Fibroblast of villous mesenchyme (primary cell): ENCODE results near the gene CDH4. TPM values are rescaled to one million over a fixed set of nuclear protein-coding genes. Genes with fewer than 3 reads are reported as not detected.

Source experiments
- DNase-seq: peaks from one replicate; pipeline ENCODE4 v3.0.0-alpha.2; 2010; ENCODE audit warnings: low read depth
- H3K4me3 ChIP-seq: 2 replicates; pipeline ENCODE4 v1.5.1; 2011; ENCODE audit warnings: low read depth, mild to moderate bottlenecking, low read length
- total RNA-seq: library from RNA; depleted of rRNA; stranded (reverse); fragments of >200 nt; gene quantifications from 2 replicates; pipeline ENCODE4 v1.2.3, GENCODE V29; 2012
- TF ChIP-seq, protein P1 (sequence below): IDR thresholded peaks from 2 replicates; pipeline ENCODE4 v1.5.1; 2012; ENCODE audit warnings: low read depth, mild to moderate bottlenecking, low read length; ENCODE audit not compliant: insufficient read depth

Gene CDH4
- total RNA-seq, 1 donor = 1.7 TPM

DNA sequence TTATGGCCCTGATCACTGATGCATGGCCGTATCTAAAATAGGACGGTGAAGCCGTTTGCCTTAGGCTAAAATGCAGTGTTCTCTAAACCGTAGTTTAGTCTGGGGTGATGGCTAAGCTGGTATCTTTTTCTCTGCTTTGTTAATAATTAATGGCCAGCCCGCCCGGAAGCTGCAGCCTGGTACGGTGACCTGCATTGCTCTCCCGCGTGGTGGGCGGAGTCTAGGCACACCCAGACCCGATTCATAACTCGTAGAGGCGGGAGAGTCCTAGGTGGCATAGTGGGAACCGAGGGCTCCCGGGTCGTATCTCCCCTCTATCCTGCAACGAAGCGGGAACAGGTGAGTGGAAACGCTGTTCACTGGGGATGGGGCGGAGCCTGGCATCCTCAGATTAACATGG lies 5.5 kb downstream of the CDH4 start:
- no peak overlapping the region for H3K4me3 ChIP-seq
- TF ChIP-seq, protein P1, sequence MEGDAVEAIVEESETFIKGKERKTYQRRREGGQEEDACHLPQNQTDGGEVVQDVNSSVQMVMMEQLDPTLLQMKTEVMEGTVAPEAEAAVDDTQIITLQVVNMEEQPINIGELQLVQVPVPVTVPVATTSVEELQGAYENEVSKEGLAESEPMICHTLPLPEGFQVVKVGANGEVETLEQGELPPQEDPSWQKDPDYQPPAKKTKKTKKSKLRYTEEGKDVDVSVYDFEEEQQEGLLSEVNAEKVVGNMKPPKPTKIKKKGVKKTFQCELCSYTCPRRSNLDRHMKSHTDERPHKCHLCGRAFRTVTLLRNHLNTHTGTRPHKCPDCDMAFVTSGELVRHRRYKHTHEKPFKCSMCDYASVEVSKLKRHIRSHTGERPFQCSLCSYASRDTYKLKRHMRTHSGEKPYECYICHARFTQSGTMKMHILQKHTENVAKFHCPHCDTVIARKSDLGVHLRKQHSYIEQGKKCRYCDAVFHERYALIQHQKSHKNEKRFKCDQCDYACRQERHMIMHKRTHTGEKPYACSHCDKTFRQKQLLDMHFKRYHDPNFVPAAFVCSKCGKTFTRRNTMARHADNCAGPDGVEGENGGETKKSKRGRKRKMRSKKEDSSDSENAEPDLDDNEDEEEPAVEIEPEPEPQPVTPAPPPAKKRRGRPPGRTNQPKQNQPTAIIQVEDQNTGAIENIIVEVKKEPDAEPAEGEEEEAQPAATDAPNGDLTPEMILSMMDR = no peak
- DNase-seq = no peak

DNA sequence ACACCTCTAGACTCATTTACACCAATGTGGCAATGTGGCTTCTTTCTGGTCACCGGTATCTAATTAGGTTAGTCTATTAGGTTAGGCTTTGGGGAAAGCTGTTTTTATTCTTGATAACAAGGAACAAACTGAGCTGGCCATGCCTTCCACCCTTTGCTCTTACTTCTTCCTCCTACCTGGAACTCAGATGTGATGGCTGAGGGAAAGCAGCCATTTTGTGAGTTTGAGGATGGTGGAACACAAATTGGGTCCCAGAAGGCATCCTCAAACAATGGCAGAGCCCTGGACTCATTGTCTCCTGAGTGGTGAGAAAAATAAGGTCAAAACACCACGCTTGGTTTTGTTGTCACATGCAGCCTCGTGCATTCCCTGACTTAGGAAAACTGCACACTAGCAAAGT lies 7.7 kb downstream of the CDH4 start:
- no peak overlapping the region for H3K4me3 ChIP-seq
- TF ChIP-seq, protein P1 = no peak
- no peak for DNase-seq

DNA sequence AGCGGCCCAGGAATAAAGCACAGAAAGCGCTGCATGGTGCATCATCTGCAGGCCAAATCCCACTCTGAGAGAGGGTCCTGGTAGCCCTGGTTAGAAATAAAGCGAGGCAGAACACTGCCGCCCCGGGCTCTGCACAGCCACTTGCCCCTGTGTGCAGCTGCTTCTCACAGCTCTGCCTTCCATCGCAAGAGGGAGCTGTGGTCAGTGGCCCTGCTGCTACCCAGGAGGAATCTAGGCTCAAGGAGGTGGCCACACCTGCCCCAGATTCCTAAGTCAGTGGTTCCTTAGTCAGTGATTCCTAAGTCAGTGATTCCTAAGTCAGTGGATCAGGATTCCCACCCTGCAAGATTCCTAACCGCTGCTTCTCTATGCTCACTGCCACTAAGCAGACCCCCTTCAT lies 8.8 kb downstream of the CDH4 start:
- TF ChIP-seq, protein P1 = no peak
- H3K4me3 ChIP-seq = no peak overlapping the region
- no peak for DNase-seq

DNA sequence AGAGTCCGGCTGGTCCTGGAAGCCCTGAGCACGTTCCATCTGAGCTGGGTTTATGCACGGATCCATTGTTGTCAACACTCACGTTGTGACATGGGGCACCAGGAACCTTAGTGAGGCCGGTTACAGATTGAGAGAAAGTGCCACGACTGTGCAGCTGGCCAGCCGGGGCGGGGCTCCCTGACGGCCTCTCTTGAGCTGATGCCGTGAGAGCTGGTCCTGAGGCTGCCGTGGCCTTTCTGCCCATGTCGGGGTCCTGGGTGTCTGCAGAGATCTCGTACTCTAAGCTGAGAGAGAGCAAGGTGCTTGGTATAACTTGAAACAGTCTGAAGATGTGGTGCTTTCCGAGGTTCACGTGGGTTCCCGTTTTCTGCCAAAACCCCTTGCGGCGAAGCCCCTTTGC lies 10.0 kb downstream of the CDH4 start:
- no peak for DNase-seq
- TF ChIP-seq, protein P1 = no peak
- no peak overlapping the region for H3K4me3 ChIP-seq

DNA sequence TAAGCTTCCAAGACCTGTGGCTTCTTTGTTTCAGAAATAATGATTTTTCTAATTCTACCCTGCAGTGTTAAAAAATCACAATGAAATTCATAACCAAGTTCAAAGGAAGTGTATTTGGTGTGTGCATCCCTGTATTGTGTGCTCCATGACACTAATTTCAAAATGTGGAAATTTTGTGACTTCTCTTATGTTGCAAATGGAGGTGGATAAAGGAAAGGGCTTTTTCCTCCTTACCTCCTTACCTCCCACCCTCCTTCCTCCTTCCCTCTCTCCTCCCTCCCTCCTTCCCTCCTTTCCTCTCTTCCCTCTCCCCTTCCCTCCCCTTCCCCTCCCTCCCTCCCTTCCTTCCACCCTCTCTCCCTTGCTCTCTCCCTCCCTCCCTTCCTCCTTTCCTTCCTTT lies 10.5 kb downstream of the CDH4 start:
- TF ChIP-seq, protein P1 = no peak
- DNase-seq = no peak
- no peak overlapping the region for H3K4me3 ChIP-seq

DNA sequence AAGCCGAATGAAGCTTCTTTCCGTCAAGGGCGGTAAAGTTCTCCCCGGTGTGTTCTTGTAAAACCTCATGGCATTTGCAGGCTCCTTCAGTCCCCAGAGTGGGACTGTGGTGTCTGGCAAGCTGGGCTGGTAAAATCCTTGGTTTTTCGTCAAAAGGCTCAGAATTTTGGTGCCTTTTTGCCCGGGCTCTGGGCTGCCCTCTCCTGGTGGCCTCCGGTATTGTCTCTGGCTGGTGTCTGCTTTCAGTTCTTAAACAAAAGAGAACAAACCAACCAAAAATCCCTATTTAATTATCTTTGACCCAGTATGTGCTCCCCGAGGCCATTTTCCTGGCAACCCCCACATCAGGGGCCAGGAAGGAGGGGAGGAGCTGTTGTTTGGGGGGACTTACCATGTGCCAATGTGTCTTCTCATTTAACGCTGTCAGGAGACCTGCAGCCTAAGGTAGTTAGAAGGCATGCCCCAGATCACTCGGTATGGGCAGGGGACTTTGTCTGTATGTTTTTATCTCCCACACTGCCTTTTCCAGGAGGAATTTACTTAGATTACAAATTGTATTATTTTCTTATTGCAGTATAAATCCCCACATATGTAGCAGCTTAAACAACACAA lies 11.1 kb downstream of the CDH4 start:
- peak; percentile 31 for DNase-seq
- TF ChIP-seq, protein P1 = peak; percentile 95
- H3K4me3 ChIP-seq = no peak overlapping the region

DNA sequence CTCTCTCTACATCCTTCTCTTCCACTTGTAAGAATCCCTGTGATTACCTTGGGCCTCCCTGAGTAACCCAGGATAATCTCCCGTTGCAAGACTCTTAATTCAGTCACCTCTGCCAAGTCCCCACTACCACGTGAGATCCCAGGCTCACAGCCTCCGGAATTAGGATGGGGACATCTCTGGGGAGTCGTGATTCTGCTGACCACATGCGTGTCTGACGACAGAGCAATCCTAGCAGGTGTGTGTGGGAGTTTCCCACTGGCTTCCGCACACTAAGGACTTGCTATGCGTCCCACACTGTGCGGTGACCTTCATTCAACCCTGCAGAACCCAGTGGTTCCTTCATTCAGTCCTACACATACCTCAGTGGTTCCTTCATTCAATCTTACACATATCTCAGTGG lies 11.9 kb downstream of the CDH4 start:
- TF ChIP-seq, protein P1 = no peak
- no peak overlapping the region for H3K4me3 ChIP-seq
- no peak for DNase-seq
